HG02588 (cell line): ENCODE measurements around the gene RFXAP.
"Not testable (repeated sequence)": the region's sequence is repeated elsewhere in the genome, so short reads cannot be mapped to it uniquely, and the experiment has no call there.

ENCODE experiments used
- ATAC-seq: cut with Tn5 transposase; IDR thresholded peaks from one replicate; pipeline ENCODE4 v1.9.1; 2021; ENCODE audit warnings: mild to moderate bottlenecking, moderate library complexity; ENCODE audit not compliant: unreplicated experiment

RFXAP gene

GRCh38 chr13:36818804-36819738, at the start of gene RFXAP:
Gene RFXAP, plus strand, starts transcription at chr13:36819222. Its CDS starts 136 bp downstream, at chr13:36819358.
- ATAC-seq = peak; percentile 91

GRCh38 chr13:36769545-36769944, 49.5 kb upstream of the RFXAP start:
- ATAC-seq = no peak

GRCh38 chr13:36770741-36771140, 48.3 kb upstream of the RFXAP start:
- no peak for ATAC-seq

- no peak for ATAC-seq
Observed at GRCh38 chr13:36772853-36773252, 46.2 kb upstream of the RFXAP start.

- no peak for ATAC-seq
Observed at GRCh38 chr13:36774931-36775330, 44.1 kb upstream of the RFXAP start.

GRCh38 chr13:36776175-36776574, 42.8 kb upstream of the RFXAP start:
- ATAC-seq = no peak

- ATAC-seq = peak; percentile 84
Observed at GRCh38 chr13:36778083-36778671, 40.8 kb upstream of the RFXAP start.

- ATAC-seq = no peak
Observed at GRCh38 chr13:36783890-36784289, 35.1 kb upstream of the RFXAP start.

GRCh38 chr13:36786175-36786574, 32.8 kb upstream of the RFXAP start:
- not testable (repeated sequence) for ATAC-seq

GRCh38 chr13:36787181-36787580, 31.8 kb upstream of the RFXAP start:
- ATAC-seq = no peak

GRCh38 chr13:36788276-36788675, 30.7 kb upstream of the RFXAP start:
- no peak for ATAC-seq

GRCh38 chr13:36789061-36789460, 30.0 kb upstream of the RFXAP start:
- no peak for ATAC-seq

- no peak for ATAC-seq
Observed at GRCh38 chr13:36789730-36790129, 29.3 kb upstream of the RFXAP start.

GRCh38 chr13:36794706-36795105, 24.3 kb upstream of the RFXAP start:
- ATAC-seq = no peak

GRCh38 chr13:36795463-36795862, 23.6 kb upstream of the RFXAP start:
- no peak for ATAC-seq

- ATAC-seq = no peak
Observed at GRCh38 chr13:36796052-36796451, 23.0 kb upstream of the RFXAP start.

GRCh38 chr13:36801035-36801434, 18.0 kb upstream of the RFXAP start:
- no peak for ATAC-seq

GRCh38 chr13:36804588-36804987, 14.4 kb upstream of the RFXAP start:
- no peak for ATAC-seq

GRCh38 chr13:36806102-36806501, 12.9 kb upstream of the RFXAP start:
- ATAC-seq = no peak

GRCh38 chr13:36807616-36808015, 11.4 kb upstream of the RFXAP start:
- ATAC-seq = no peak

GRCh38 chr13:36813225-36813624, 5.8 kb upstream of the RFXAP start:
- no peak for ATAC-seq

- ATAC-seq = no peak
Observed at GRCh38 chr13:36814465-36814864, 4.6 kb upstream of the RFXAP start.
